ENCODE results near the gene CLRN1. TPM values are rescaled to one million over a fixed set of nuclear protein-coding genes. Genes with fewer than 3 reads are reported as not detected.

Gene CLRN1
- total RNA-seq: not detected in 2 replicates
- not detected in 2 replicates for polyA plus RNA-seq
- not detected in 2 replicates for polyA plus RNA-seq (2012)
- not detected in 2 replicates for polyA minus RNA-seq (ENCODE audit: low replicate concordance)

GRCh38 chr3:150972366-150973071 is at the start of gene CLRN1:
TSS of gene CLRN1 (minus strand) at chr3:150972727. CDS start at chr3:150972708, 19 bp downstream.
- H3K79me2 ChIP-seq (ENCODE audit: control insufficient read depth, insufficient read depth, low read length): no peaks in the 10 kb centered on the region
- no peak for TF ChIP-seq EZH2 (IDR thresholded peaks at IDR 0.05; ENCODE audit: low read length, missing control alignments)
- TF ChIP-seq CTCF (conservative IDR thresholded peaks at IDR 0.05 in 1 of 2, IDR thresholded peaks at IDR 0.05 in 1 of 2; ENCODE audit: low read depth in 1 of 2, low read length in 2 of 2): no peak
- H3K4me2 ChIP-seq (ENCODE audit: extremely low read depth, insufficient read depth, low read length): no peak within 1 kb of the TSS
- H3K36me3 ChIP-seq (ENCODE audit: control insufficient read depth, insufficient read depth, low read length): no peaks in the 10 kb centered on the region
- H4K20me1 ChIP-seq (ENCODE audit: control insufficient read depth, extremely low read depth, insufficient read depth, low read length): no peaks in the 10 kb centered on the region
- no peaks in the 10 kb centered on the region for H3K27me3 ChIP-seq (ENCODE audit: control insufficient read depth, insufficient read depth, low read length)
- no peaks in the 10 kb centered on the region for H3K4me1 ChIP-seq (ENCODE audit: control insufficient read depth, extremely low read depth, insufficient read depth, low read length)
- DNase-seq (ENCODE audit: low read depth in 2 of 2): peak in 1 of 2 donors; percentile 6
- H3K4me3 ChIP-seq (replicated peaks in 1 of 4; ENCODE audit: control extremely low read depth in 1 of 4, insufficient read depth in 1 of 4, low read depth in 3 of 4, low read length in 4 of 4): no peak within 1 kb of the TSS
- H3K9me3 ChIP-seq (ENCODE audit: control insufficient read depth, insufficient read depth, low read depth, low read length): no peaks in the 10 kb centered on the region
- no peak within 1 kb of the TSS for H2AFZ ChIP-seq (ENCODE audit: low read length)
- no peak within 1 kb of the TSS for H3K9ac ChIP-seq (ENCODE audit: insufficient read depth, low read length)
- H3K27ac ChIP-seq (ENCODE audit: insufficient read depth, low read length): no peak within 1 kb of the TSS

- no peaks in the 10 kb centered on the region for H3K36me3 ChIP-seq (ENCODE audit: control insufficient read depth, insufficient read depth, low read length)
- no peak overlapping the region for H3K9ac ChIP-seq (ENCODE audit: insufficient read depth, low read length)
- no peak overlapping the region for H3K27ac ChIP-seq (ENCODE audit: insufficient read depth, low read length)
- peak; percentile 11 to 30 for DNase-seq (ENCODE audit: low read depth in 2 of 2)
- H4K20me1 ChIP-seq (ENCODE audit: control insufficient read depth, extremely low read depth, insufficient read depth, low read length): no peaks in the 10 kb centered on the region
- no peak overlapping the region for H3K4me3 ChIP-seq (replicated peaks in 1 of 4; ENCODE audit: control extremely low read depth in 1 of 4, insufficient read depth in 1 of 4, low read depth in 3 of 4, low read length in 4 of 4)
- no peak overlapping the region for H3K4me2 ChIP-seq (ENCODE audit: extremely low read depth, insufficient read depth, low read length)
- H3K9me3 ChIP-seq (ENCODE audit: control insufficient read depth, insufficient read depth, low read depth, low read length): no peaks in the 10 kb centered on the region
- H2AFZ ChIP-seq (ENCODE audit: low read length): no peak overlapping the region
- no peak for TF ChIP-seq EZH2 (IDR thresholded peaks at IDR 0.05; ENCODE audit: low read length, missing control alignments)
- no peak for TF ChIP-seq CTCF (conservative IDR thresholded peaks at IDR 0.05 in 1 of 2, IDR thresholded peaks at IDR 0.05 in 1 of 2; ENCODE audit: low read depth in 1 of 2, low read length in 2 of 2)
- no peaks in the 10 kb centered on the region for H3K4me1 ChIP-seq (ENCODE audit: control insufficient read depth, extremely low read depth, insufficient read depth, low read length)
- no peaks in the 10 kb centered on the region for H3K79me2 ChIP-seq (ENCODE audit: control insufficient read depth, insufficient read depth, low read length)
- H3K27me3 ChIP-seq (ENCODE audit: control insufficient read depth, insufficient read depth, low read length): no peaks in the 10 kb centered on the region
Measured at GRCh38 chr3:151016478-151016795, 43.9 kb upstream of the CLRN1 start.

GRCh38 chr3:151015767-151016477 is 43.4 kb upstream of the CLRN1 start:
- Histone ChIP-seq H3K9ac (ENCODE audit: insufficient read depth, low read length) (no peak overlapping the region), H3K27me3 (ENCODE audit: control insufficient read depth, insufficient read depth, low read length) (no peaks in the 10 kb centered on the region), H2AFZ (ENCODE audit: low read length) (no peak overlapping the region), H3K27ac (ENCODE audit: insufficient read depth, low read length) (no peak overlapping the region), H3K4me2 (ENCODE audit: extremely low read depth, insufficient read depth, low read length) (no peak overlapping the region), H3K9me3 (ENCODE audit: control insufficient read depth, insufficient read depth, low read depth, low read length) (no peaks in the 10 kb centered on the region), H3K36me3 (ENCODE audit: control insufficient read depth, insufficient read depth, low read length) (no peaks in the 10 kb centered on the region), H3K79me2 (ENCODE audit: control insufficient read depth, insufficient read depth, low read length) (no peaks in the 10 kb centered on the region), H3K4me1 (ENCODE audit: control insufficient read depth, extremely low read depth, insufficient read depth, low read length) (no peaks in the 10 kb centered on the region), H4K20me1 (ENCODE audit: control insufficient read depth, extremely low read depth, insufficient read depth, low read length) (no peaks in the 10 kb centered on the region), H3K4me3 (replicated peaks in 1 of 4; ENCODE audit: control extremely low read depth in 1 of 4, insufficient read depth in 1 of 4, low read depth in 3 of 4, low read length in 4 of 4) (no peak overlapping the region)
- TF ChIP-seq EZH2 (IDR thresholded peaks at IDR 0.05; ENCODE audit: low read length, missing control alignments): no peak
- no peak for TF ChIP-seq CTCF (conservative IDR thresholded peaks at IDR 0.05 in 1 of 2, IDR thresholded peaks at IDR 0.05 in 1 of 2; ENCODE audit: low read depth in 1 of 2, low read length in 2 of 2)
- DNase-seq (ENCODE audit: low read depth in 2 of 2): peak in 1 of 2 donors; percentile 18

Data from fibroblast of lung (primary cell).